Liver (tissue), 3 donors: Measurements from ENCODE around the gene PCYT1A.

Source experiments
- CTCF ChIP-seq: fragments of 150-350 bp; IDR thresholded peaks from 2 replicates; pipeline ENCODE4 v1.5.1; 2017; ENCODE audit warnings: improper control_type of control experiment, low read depth, low read length; ENCODE audit not compliant: missing input control
- MAX ChIP-seq: IDR thresholded peaks from 2 replicates; pipeline ENCODE4 v1.6.1; 2016; ENCODE audit warnings: antibody characterized with exemption
- RXRA ChIP-seq, 2 donors: IDR thresholded peaks; 2 replicates each; pipeline ENCODE4 v1.6.1; 2017 to 2018; ENCODE audit warnings: antibody characterized with exemption in 2 of 2, mild to moderate bottlenecking in 1 of 2
- TAF1 ChIP-seq: conservative IDR thresholded peaks from 2 replicates; pipeline ENCODE4 v1.6.1; 2016; ENCODE audit warnings: antibody characterized with exemption, mild to moderate bottlenecking
- ZBTB33 ChIP-seq: IDR thresholded peaks from 2 replicates; pipeline ENCODE4 v1.6.1; 2016; ENCODE audit warnings: antibody characterized with exemption
- donor health status: healthy.
- donor health status: healthy.

- TF ChIP-seq MAX (no peak), RXRA (IDR thresholded peaks at IDR 0.05) (no peak), TAF1 (no peak), ZBTB33 (no peak), CTCF (no peak)
Measured at GRCh38 chr3:196292286-196292923, 4.9 kb upstream of the PCYT1A start.
